Karpas-422 (cell line): ENCODE measurements around the gene AOC3. TPM values are rescaled to one million over a fixed set of nuclear protein-coding genes. Genes with fewer than 3 reads are reported as not detected.
"Not testable (repeated sequence)": the region's sequence is repeated elsewhere in the genome, so short reads cannot be mapped to it uniquely, and the experiment has no call there.

Experiments
- DNase-seq: peaks from one replicate; pipeline ENCODE4 v3.0.0-alpha.2; 2015
- H2AFZ ChIP-seq: fragments of 200-600 bp; sonication (generic); 2 replicates; pipeline ENCODE4 v1.6.1; 2014; ENCODE audit warnings: antibody characterized with exemption, low read length, mixed read lengths
- H3K27ac ChIP-seq: fragments of 200-600 bp; sonication (generic); 2 replicates; pipeline ENCODE4 v1.5.1; 2014; ENCODE audit warnings: mild to moderate bottlenecking, low read length, moderate library complexity
- H3K27me3 ChIP-seq: fragments of 200-600 bp; sonication (generic); 2 replicates; pipeline ENCODE4 v1.6.1; 2014; ENCODE audit warnings: low read length, mixed read lengths
- H3K36me3 ChIP-seq: fragments of 200-600 bp; sonication (generic); 2 replicates; pipeline ENCODE4 v1.6.1; 2014; ENCODE audit warnings: low read length, mixed read lengths; ENCODE audit not compliant: insufficient read depth
- H3K4me1 ChIP-seq: fragments of 200-600 bp; sonication (generic); 2 replicates; pipeline ENCODE4 v1.6.1; 2014; ENCODE audit warnings: mild to moderate bottlenecking, low read length, mixed read lengths
- H3K4me2 ChIP-seq: fragments of 200-600 bp; sonication (generic); 2 replicates; pipeline ENCODE4 v1.6.1; 2014; ENCODE audit warnings: low read length, low read depth, mild to moderate bottlenecking; ENCODE audit not compliant: poor library complexity, severe bottlenecking
- H3K4me3 ChIP-seq: fragments of 200-600 bp; sonication (generic); 2 replicates; pipeline ENCODE4 v1.5.1; 2014; ENCODE audit warnings: mild to moderate bottlenecking, antibody characterized with exemption, low read length, mixed read lengths
- H3K79me2 ChIP-seq: fragments of 200-600 bp; sonication (generic); 2 replicates; pipeline ENCODE4 v1.6.1; 2014; ENCODE audit warnings: mild to moderate bottlenecking, low read length, mixed read lengths
- H3K9ac ChIP-seq: fragments of 200-600 bp; sonication (generic); 2 replicates; pipeline ENCODE4 v1.6.0; 2014; ENCODE audit warnings: low read length
- H3K9me2 ChIP-seq: fragments of 200-600 bp; sonication (generic), shearing (Covaris generic); replicated peaks from 2 replicates; pipeline ENCODE4 v1.6.0; 2014; ENCODE audit warnings: mild to moderate bottlenecking, low read length, moderate library complexity; ENCODE audit not compliant: insufficient read depth
- H3K9me3 ChIP-seq: fragments of 300-700, 200-600 bp; sonication (generic); 2 replicates; pipeline ENCODE4 v1.6.1; 2014; ENCODE audit warnings: low read length, mixed read lengths
- H4K20me1 ChIP-seq: fragments of 200-600 bp; sonication (generic); 2 replicates; pipeline ENCODE4 v1.6.1; 2014; ENCODE audit warnings: mild to moderate bottlenecking, antibody characterized with exemption, low read length, low read depth; ENCODE audit not compliant: insufficient read depth
- total RNA-seq: library from RNA; depleted of rRNA; stranded (reverse); fragments of >200 nt; shearing (Covaris generic); gene quantifications from 2 replicates; pipeline ENCODE4 v1.2.3, GENCODE V29; 2014; ENCODE audit warnings: low replicate concordance

Gene AOC3
- total RNA-seq, 1 experiment from 2014 or later = 0.19 TPM

- H3K4me2 ChIP-seq = no peak overlapping the region
- no peaks in the 10 kb centered on the region for H3K36me3 ChIP-seq
- H3K27me3 ChIP-seq = no peaks in the 10 kb centered on the region
- no peak for DNase-seq
- no peak overlapping the region for H3K4me3 ChIP-seq
- H3K9me3 ChIP-seq = no peaks in the 10 kb centered on the region
- no peak overlapping the region for H3K27ac ChIP-seq
- no peaks in the 10 kb centered on the region for H3K9me2 ChIP-seq
- no peaks in the 10 kb centered on the region for H3K79me2 ChIP-seq
- H2AFZ ChIP-seq = no peak overlapping the region
- H3K9ac ChIP-seq = no peak overlapping the region
- H4K20me1 ChIP-seq = no peaks in the 10 kb centered on the region
- no peaks in the 10 kb centered on the region for H3K4me1 ChIP-seq
Observed at GRCh38 chr17:42889809-42890208, 38.8 kb downstream of the AOC3 start.

GRCh38 chr17:42891539-42892152 lies 40.6 kb downstream of the AOC3 start:
- H3K79me2 ChIP-seq = no peaks in the 10 kb centered on the region
- H3K4me2 ChIP-seq = no peak overlapping the region
- H3K9me3 ChIP-seq = no peaks in the 10 kb centered on the region
- no peaks in the 10 kb centered on the region for H3K4me1 ChIP-seq
- no peaks in the 10 kb centered on the region for H3K9me2 ChIP-seq
- no peak overlapping the region for H3K9ac ChIP-seq
- H2AFZ ChIP-seq = no peak overlapping the region
- no peaks in the 10 kb centered on the region for H3K36me3 ChIP-seq
- H3K27ac ChIP-seq = no peak overlapping the region
- no peak overlapping the region for H3K4me3 ChIP-seq
- DNase-seq = no peak
- no peaks in the 10 kb centered on the region for H4K20me1 ChIP-seq
- no peaks in the 10 kb centered on the region for H3K27me3 ChIP-seq

- Histone ChIP-seq H3K27ac (no peak overlapping the region), H2AFZ (no peak overlapping the region), H3K4me3 (no peak overlapping the region), H3K36me3 (no peaks in the 10 kb centered on the region), H3K9ac (no peak overlapping the region), H3K9me3 (no peaks in the 10 kb centered on the region), H3K79me2 (no peaks in the 10 kb centered on the region), H4K20me1 (no peaks in the 10 kb centered on the region), H3K4me1 (no peaks in the 10 kb centered on the region), H3K27me3 (no peaks in the 10 kb centered on the region), H3K9me2 (no peaks in the 10 kb centered on the region), H3K4me2 (no peak overlapping the region)
- DNase-seq = no peak
Observed at GRCh38 chr17:42893359-42893758, 42.4 kb downstream of the AOC3 start.

GRCh38 chr17:42894283-42895184 lies 43.5 kb downstream of the AOC3 start:
- Histone ChIP-seq H2AFZ (no peak overlapping the region), H3K4me1 (no peaks in the 10 kb centered on the region), H3K4me2 (no peak overlapping the region), H4K20me1 (no peaks in the 10 kb centered on the region), H3K9ac (no peak overlapping the region), H3K9me3 (no peaks in the 10 kb centered on the region), H3K4me3 (no peak overlapping the region), H3K9me2 (no peaks in the 10 kb centered on the region), H3K36me3 (no peaks in the 10 kb centered on the region), H3K27me3 (no peaks in the 10 kb centered on the region), H3K79me2 (no peaks in the 10 kb centered on the region), H3K27ac (no peak overlapping the region)
- no peak for DNase-seq

- no peak overlapping the region for H3K27ac ChIP-seq
- H3K36me3 ChIP-seq = no peaks in the 10 kb centered on the region
- H3K27me3 ChIP-seq = no peaks in the 10 kb centered on the region
- no peaks in the 10 kb centered on the region for H3K4me1 ChIP-seq
- no peak overlapping the region for H3K4me3 ChIP-seq
- H3K9me3 ChIP-seq = no peaks in the 10 kb centered on the region
- no peaks in the 10 kb centered on the region for H3K9me2 ChIP-seq
- no peak overlapping the region for H3K4me2 ChIP-seq
- H2AFZ ChIP-seq = no peak overlapping the region
- no peaks in the 10 kb centered on the region for H4K20me1 ChIP-seq
- H3K9ac ChIP-seq = no peak overlapping the region
- no peak for DNase-seq
- H3K79me2 ChIP-seq = no peaks in the 10 kb centered on the region
Observed at GRCh38 chr17:42895185-42895555, 44.2 kb downstream of the AOC3 start.

- Histone ChIP-seq H4K20me1 (no peaks in the 10 kb centered on the region), H3K36me3 (no peaks in the 10 kb centered on the region), H3K4me3 (no peak overlapping the region), H3K4me1 (no peaks in the 10 kb centered on the region), H3K4me2 (no peak overlapping the region), H3K9me3 (no peaks in the 10 kb centered on the region), H3K9ac (no peak overlapping the region), H2AFZ (no peak overlapping the region), H3K27ac (no peak overlapping the region), H3K79me2 (no peaks in the 10 kb centered on the region), H3K27me3 (no peaks in the 10 kb centered on the region), H3K9me2 (no peaks in the 10 kb centered on the region)
- no peak for DNase-seq
Observed at GRCh38 chr17:42898147-42898811, 47.3 kb downstream of the AOC3 start.

GRCh38 chr17:42899981-42900380 lies 49.0 kb downstream of the AOC3 start:
- DNase-seq, H2AFZ ChIP-seq, H3K27ac ChIP-seq, H3K9me2 ChIP-seq, H3K4me1 ChIP-seq, H3K9me3 ChIP-seq, H3K4me3 ChIP-seq, H3K27me3 ChIP-seq, H3K79me2 ChIP-seq, H3K4me2 ChIP-seq, H3K9ac ChIP-seq, H3K36me3 ChIP-seq, H4K20me1 ChIP-seq: not testable (repeated sequence)
